SIG-M5 treated with dmso at 0.1 percent for 504 hours (cell line): ENCODE results near the gene LRMDA.
"Not testable (repeated sequence)": the region's sequence is repeated elsewhere in the genome, so short reads cannot be mapped to it uniquely, and the experiment has no call there.

Experiments used
- DNase-seq: peaks from one replicate; lab custom pipeline; 2025; ENCODE audit not compliant: unreplicated experiment; lab: John Stamatoyannopoulos, UW

LRMDA gene

GRCh38 chr10:76052682-76053503 is 621.5 kb downstream of the LRMDA start:
- no peak for DNase-seq

DNA sequence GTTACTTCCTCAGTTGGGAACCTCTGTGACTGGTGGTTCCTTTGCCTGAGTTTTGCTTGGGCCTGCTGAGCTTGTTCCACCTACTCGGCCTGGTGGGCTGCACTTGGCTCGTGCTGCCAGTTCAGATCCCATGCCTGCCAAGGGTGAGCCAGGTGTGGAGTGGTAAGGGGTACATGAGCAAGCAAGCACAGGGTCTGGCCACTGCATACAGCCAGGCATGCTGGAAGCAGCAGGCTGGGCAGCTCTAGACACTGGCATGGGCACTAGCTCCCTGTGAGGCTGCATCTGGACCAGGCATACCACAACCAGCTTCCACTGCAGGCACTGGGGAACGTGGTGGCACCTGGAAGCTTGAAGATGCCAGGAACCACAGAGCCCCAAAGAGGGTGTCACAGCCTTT is 624.0 kb downstream of the LRMDA start:
- no peak for DNase-seq

DNA sequence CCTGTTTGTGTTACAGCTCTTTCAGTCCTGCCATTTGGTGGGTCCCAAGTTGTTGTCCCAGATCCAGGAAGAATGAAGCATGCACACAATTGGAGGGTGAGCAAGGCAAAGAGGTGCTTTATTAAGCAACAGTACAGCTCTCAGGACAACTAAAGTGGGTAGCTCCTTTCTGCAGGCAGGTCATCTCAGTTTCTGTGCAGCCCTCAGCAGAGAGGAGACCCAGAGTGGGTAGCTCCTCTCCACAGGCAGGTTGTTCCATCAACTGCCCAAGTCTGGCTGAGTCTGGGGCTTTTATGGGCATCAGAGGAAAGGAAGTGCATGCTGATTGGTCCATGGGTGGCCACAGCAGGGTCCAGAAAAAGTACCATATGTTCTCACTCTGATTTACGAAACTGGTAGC is 624.5 kb downstream of the LRMDA start:
- no peak for DNase-seq

GRCh38 chr10:76060993-76061392 is 629.6 kb downstream of the LRMDA start:
- not testable (repeated sequence) for DNase-seq

- DNase-seq = no peak
These were observed 635.0 kb downstream of the LRMDA start for GRCh38 chr10:76066457-76066856.

- DNase-seq = no peak
These were observed 636.0 kb downstream of the LRMDA start for GRCh38 chr10:76067447-76067846.

DNA sequence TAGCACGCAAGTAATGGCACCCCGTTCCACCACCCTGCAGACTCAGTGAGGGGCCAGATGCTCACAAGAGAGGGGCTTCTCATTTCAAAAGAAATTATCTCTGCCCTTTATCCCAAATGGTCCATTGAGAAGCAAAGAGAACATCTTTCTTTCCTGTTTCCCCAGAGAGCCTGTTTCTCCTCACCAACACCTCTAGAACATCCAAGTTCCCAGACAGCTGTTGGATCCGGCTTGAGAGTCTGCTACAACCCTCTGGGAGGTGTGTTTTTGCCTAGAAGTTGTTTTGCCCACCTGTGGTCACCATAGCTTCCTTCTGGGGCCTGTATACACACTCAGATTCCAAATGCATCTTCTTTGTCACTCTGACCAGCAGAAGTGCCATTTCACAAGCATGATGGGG is 637.4 kb downstream of the LRMDA start:
- DNase-seq = no peak

- no peak for DNase-seq
These were observed 639.5 kb downstream of the LRMDA start for GRCh38 chr10:76070916-76071315.

DNA sequence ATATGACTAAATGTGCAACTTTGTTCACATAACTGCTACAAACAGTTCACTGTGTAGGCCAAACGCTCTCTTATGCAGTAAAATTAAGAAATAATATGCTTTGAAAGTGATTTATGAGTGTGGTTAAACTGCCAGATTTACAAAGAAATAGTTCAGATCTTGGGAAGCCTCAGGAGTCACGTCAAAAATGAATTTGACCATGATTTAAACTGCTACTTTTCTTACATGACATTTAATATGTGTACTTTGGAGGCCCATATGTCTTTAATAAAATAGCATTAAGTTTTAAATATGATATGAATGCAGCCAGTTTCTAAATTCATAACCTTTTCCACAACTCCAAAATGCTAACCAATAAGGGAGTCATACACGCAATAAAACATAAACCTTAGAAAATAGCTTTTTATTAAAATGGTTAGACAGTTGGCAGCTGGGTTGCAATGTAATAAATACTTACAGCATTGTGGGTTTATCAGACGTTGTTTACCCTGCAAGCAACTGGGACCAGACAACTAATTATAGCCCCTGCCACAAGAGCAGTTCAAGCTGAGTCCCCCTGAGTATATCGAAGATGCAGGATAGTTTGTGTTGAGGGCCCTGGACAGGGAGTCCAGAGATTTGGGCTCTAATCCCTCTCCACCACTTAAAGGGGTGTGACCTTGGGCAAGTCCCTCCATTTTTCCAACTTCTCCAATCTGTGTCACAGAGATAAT is 640.4 kb downstream of the LRMDA start:
- no peak for DNase-seq

DNA sequence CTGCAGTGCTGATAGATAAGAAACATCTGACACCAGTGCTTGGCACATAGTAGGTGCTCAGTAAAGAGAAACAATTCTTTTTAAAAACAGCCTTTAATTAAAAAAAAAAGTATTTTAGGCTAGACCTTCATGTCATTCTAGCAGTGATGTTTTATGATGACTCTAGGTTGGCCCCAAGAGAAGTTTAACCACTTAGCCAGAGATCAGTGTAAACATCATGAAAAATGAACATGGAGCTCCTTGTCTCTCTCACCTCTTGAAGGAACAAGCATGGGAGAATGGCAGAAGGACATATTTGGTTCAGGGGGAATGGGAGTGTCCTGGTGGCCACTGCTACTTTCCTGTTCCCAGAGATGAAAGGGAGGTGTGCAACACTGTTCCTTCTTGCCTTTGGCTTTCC is 641.0 kb downstream of the LRMDA start:
- no peak for DNase-seq

GRCh38 chr10:76073524-76073923 is 642.1 kb downstream of the LRMDA start:
- DNase-seq = no peak

- DNase-seq = no peak
These were observed 643.2 kb downstream of the LRMDA start for GRCh38 chr10:76074659-76075058.

DNA sequence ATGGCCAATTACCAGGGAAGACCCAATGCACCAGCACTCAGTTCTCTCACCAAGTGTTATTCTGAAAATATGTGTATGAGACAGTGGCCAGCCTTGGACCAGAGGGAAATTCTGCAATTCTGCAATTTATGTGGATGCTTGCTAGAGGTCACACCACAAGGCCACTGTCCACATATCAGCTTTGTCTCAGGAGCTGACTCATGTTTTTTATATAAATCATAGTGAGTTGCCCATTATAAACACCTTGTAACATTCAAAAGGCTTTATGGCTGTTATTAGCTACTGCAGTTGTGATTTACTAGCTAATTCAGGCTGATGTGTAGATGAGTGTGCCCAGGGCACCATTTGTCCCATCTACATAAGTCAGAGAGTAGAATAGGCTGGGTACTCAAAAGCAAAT is 649.0 kb downstream of the LRMDA start:
- DNase-seq = no peak

- DNase-seq = no peak
These were observed 649.6 kb downstream of the LRMDA start for GRCh38 chr10:76080991-76081390.

DNA sequence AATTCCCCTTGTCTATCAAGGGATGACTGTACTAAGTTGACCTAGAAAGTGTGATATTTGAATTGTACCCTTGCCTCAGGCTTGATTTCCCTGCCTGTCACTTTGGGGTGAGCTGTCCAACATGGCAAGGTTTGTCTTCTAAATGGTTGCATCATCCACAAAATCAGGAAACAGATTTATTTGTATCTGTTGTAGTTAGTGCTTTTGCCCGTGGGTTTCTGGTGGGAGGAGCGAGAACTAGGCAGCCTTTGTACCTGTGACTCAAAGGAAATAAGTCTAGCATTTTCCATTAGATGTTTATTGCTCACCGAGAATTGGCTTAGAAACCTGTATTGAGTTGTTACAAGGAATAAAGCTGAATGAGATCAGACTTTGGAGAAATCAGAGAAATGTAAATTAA is 650.8 kb downstream of the LRMDA start:
- no peak for DNase-seq

DNA sequence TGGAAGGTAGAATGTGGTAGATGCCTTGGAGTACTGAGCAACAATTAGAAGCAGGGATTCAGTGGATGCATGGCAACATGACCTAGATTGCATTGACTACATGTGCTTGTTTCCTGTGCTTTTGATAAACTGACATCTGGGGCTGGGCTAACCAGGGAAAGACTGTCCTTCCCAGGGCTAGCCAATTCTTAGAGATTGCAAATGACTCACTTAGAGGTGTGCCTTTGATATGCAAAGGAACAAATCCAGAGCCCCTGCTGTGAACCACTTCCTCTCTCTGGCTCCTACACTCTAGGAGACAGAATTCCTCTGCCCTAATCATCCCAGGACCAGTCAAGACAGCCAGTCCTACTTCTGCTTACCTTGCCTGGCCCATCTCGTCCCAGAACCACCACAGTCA is 651.5 kb downstream of the LRMDA start:
- no peak for DNase-seq

- no peak for DNase-seq
These were observed 653.8 kb downstream of the LRMDA start for GRCh38 chr10:76085002-76085816.

GRCh38 chr10:76085817-76086167 is 654.4 kb downstream of the LRMDA start:
- no peak for DNase-seq

DNA sequence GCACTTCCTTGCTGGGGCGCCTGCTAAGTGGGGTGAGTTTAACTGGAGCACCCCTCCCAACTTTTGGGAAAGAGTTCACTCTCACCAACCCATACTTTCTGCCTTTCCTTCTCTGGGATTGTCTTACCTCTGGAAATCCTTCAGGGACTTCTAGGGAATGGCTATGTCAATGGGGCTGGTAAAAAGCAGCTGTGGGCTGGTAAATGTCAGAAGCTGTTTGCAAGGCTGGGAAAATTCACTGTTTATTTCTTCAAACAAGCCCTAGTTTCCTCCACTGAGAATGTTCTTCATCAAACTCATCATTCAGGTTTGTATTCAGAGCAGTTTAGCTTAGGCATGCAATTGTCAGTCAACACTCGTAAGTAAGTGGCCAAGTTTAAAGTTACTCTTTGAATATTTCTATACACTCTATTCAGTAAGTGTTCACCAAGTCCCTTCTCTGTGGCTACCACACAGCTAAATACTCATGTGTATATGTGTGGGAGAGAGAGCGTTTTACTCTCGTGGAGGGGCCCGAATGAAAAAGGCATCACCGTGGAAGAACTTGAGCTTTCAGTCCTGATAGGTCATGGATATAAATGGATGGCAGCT is 654.8 kb downstream of the LRMDA start:
- DNase-seq = no peak

- peak; percentile 2 for DNase-seq
These were observed 655.6 kb downstream of the LRMDA start for GRCh38 chr10:76086761-76087639.
